ENCODE data around the gene GLUD1. TPM values are rescaled to one million over a fixed set of nuclear protein-coding genes. Genes with fewer than 3 reads are reported as not detected.
"Not testable (repeated sequence)": the region's sequence is repeated elsewhere in the genome, so short reads cannot be mapped to it uniquely, and the experiment has no call there.

The GLUD1 gene
- total RNA-seq, 1 donor from 2014 or later, result 181 TPM

DNA sequence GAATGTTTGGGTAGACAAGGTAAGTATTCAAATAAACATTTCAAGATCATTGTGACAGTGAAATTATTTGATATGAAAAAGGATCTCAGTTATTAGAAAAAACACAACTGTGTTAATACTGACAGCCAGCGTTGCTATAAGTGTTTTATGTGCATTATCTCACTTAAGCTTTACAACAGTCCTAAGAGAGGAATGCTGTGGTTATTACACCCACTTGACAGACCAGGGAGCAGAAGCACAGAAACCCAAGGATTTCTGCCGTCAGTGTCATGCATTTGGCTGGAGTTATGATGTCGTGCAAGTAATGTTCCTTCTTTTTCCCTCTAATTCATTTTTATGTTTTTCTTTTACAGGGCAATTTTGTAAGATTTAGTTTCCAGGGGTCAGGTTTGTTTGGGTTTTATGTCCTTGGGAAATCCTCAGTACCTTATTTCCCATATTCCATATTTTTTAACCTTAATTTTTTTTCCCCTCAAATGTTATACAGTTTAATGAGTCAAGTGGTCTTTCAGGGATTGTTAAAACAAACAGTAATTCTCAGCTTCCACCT lies 33.0 kb upstream of the GLUD1 start:
- H3K27me3 Mint-ChIP-seq (ENCODE audit: insufficient read depth, low read depth); H4K20me1 ChIP-seq (ENCODE audit: low read depth); H3K4me1 ChIP-seq; H3K27ac Mint-ChIP-seq; DNase-seq (ENCODE audit: low spot score); H3K9ac ChIP-seq; H3K36me3 Mint-ChIP-seq; H3K4me3 ChIP-seq; H2AFZ ChIP-seq (replicated peaks); H3K36me3 ChIP-seq; H3K27me3 ChIP-seq; H3F3A ChIP-seq (ENCODE audit: low read depth); H3K9me3 ChIP-seq (ENCODE audit: low read depth); H3K27ac ChIP-seq; H3K9me3 Mint-ChIP-seq; H3K4me1 Mint-ChIP-seq; H3K4me3 Mint-ChIP-seq; H3K79me2 ChIP-seq (ENCODE audit: low read depth); H3K4me2 ChIP-seq: not testable (repeated sequence)

DNA sequence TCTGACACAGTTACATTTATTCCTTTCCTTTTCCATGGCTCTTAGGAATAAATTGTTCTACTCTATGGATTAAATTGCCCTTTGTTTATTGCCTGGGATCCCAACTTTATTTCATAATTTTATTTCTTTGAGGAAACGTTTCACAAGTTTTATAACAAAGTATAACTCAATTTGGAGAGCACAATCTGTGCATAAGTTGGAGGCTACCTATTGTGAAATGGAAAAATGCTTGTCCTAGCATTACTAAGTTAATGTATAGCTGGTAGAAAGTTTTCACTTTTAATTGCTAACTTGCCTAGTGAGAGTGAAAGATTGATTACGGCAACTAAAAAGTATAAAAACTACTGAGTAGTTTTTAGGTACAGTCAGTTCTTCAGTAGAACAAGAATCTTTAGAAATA lies 32.4 kb upstream of the GLUD1 start:
- H3F3A ChIP-seq (ENCODE audit: low read depth); H3K79me2 ChIP-seq (ENCODE audit: low read depth); H3K27me3 Mint-ChIP-seq (ENCODE audit: insufficient read depth, low read depth); H3K4me3 Mint-ChIP-seq; H3K4me2 ChIP-seq; H3K9ac ChIP-seq; H3K27ac ChIP-seq; DNase-seq (ENCODE audit: low spot score); H3K9me3 Mint-ChIP-seq; H2AFZ ChIP-seq (replicated peaks); H3K27me3 ChIP-seq; H4K20me1 ChIP-seq (ENCODE audit: low read depth); H3K36me3 ChIP-seq; H3K4me1 ChIP-seq; H3K27ac Mint-ChIP-seq; H3K4me1 Mint-ChIP-seq; H3K36me3 Mint-ChIP-seq; H3K9me3 ChIP-seq (ENCODE audit: low read depth); H3K4me3 ChIP-seq: not testable (repeated sequence)

DNA sequence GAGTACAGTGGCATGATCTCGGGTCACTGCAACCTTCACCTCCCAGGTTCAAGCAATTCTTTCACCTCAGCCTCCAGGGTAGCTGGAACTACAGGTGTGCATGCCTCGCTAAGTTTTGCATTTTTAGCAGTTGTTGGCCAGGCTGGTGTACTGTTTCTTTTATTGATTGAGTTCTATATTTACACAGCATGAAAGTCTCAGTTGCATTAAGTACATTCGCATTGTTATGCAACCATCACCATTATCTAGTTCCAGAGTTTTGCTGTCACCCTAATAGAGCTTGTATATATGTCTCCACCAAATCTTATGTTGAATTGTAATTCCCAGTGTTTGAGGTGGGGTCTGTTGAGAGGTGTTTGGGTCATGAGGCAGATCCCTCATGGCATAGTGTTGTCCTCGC lies 28.7 kb upstream of the GLUD1 start:
- H3K9me3 ChIP-seq (ENCODE audit: low read depth); H3K27ac Mint-ChIP-seq; H4K20me1 ChIP-seq (ENCODE audit: low read depth): not testable (repeated sequence)

DNA sequence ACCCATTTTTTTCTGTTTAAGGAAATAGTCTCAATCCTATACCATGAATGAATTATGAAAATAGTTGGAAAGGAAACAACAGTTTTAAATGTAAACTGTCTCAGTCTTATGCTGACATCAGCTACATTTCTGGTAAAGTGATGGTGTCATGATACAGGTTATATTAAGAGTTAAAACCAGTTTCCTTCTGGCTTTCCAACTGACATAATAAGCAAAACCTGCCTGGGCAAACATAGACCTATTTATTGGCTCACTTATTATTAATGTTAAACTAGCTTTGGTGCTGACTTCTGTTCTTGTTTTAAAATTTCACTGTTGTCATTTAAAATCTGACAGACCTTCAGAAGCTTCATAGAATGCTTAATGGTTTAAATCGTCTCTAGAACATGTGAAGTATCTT lies 24.4 kb upstream of the GLUD1 start:
- H3K27ac ChIP-seq; H3K4me3 ChIP-seq; H3K4me2 ChIP-seq; H3K27ac Mint-ChIP-seq; H3F3A ChIP-seq (ENCODE audit: low read depth); H3K27me3 Mint-ChIP-seq (ENCODE audit: insufficient read depth, low read depth); H3K4me3 Mint-ChIP-seq; H3K9ac ChIP-seq; H3K36me3 ChIP-seq; H4K20me1 ChIP-seq (ENCODE audit: low read depth); H3K79me2 ChIP-seq (ENCODE audit: low read depth); H3K4me1 ChIP-seq; H3K36me3 Mint-ChIP-seq; H3K27me3 ChIP-seq; DNase-seq (ENCODE audit: low spot score); H3K9me3 ChIP-seq (ENCODE audit: low read depth); H2AFZ ChIP-seq (replicated peaks); H3K9me3 Mint-ChIP-seq; H3K4me1 Mint-ChIP-seq: not testable (repeated sequence)

More for the DNA sequence above, 28.7 kb upstream of the GLUD1 start:
- H3K4me1 ChIP-seq; H3K4me3 ChIP-seq; H3K4me3 Mint-ChIP-seq; H3K27me3 Mint-ChIP-seq (ENCODE audit: insufficient read depth, low read depth); H3K9me3 Mint-ChIP-seq; H3F3A ChIP-seq (ENCODE audit: low read depth); H3K4me1 Mint-ChIP-seq; H3K79me2 ChIP-seq (ENCODE audit: low read depth); H3K9ac ChIP-seq; DNase-seq (ENCODE audit: low spot score); H3K36me3 ChIP-seq; H3K36me3 Mint-ChIP-seq; H3K4me2 ChIP-seq; H2AFZ ChIP-seq (replicated peaks); H3K27ac ChIP-seq; H3K27me3 ChIP-seq: not testable (repeated sequence)

DNA sequence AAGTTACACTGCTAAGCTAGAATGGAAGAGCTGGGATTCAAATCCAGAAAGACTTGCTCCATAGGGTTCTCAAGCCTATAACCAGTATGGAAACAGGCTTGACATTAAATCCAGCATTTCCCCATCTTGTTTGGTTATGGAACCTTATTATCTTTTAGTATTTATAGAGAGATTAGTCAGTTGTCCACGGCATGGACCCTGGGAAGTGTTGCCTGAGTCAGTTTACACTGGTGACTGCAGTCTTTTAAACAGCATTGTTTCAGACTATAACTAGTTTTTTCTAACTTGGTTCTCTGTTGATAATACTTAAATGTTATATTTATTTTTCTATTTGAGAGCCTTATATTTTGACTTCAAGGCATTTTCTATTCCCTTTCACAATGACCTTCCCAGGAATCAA lies 23.5 kb upstream of the GLUD1 start:
- not testable (repeated sequence) for H3K27ac ChIP-seq; H4K20me1 ChIP-seq (ENCODE audit: low read depth); H3K27ac Mint-ChIP-seq; H3K36me3 ChIP-seq; H3K9ac ChIP-seq; H3K4me3 ChIP-seq; H3K79me2 ChIP-seq (ENCODE audit: low read depth); H3K4me1 ChIP-seq; H3K27me3 Mint-ChIP-seq (ENCODE audit: insufficient read depth, low read depth); DNase-seq (ENCODE audit: low spot score); H3K4me2 ChIP-seq; H3K4me1 Mint-ChIP-seq; H3F3A ChIP-seq (ENCODE audit: low read depth); H3K27me3 ChIP-seq; H3K9me3 ChIP-seq (ENCODE audit: low read depth); H3K4me3 Mint-ChIP-seq; H2AFZ ChIP-seq (replicated peaks); H3K36me3 Mint-ChIP-seq; H3K9me3 Mint-ChIP-seq

DNA sequence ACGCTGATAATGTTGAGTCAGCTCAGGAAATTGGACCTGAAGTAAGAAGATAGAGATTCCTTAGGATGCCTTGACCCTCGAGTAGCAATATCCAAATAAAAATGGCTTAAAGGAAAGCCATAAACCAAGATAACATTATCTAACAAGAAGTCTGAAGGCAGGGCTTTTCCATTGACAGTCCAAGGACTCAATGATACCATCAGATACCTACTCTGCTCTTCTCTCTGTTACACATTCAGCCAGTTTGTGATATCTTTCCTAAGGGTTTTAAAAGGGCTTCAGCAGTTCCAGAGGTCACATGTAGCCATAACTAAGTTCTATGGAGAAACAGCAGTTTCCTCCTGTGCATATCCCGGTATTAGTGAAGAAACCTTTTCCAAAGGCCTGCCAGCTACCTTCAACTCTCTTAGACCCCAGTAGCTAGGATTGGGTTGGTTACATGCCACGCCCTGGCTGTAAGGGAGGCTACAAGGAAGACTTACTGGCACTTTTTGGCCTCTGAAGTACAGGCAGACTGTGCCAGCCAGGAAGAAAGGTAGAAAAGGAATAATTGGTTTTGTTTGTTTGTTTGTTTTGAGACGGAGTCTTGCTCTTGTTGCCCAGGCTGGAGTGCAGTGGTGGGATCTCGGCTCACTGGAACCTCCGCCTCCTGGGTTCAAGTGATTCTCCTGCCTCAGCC lies 10.9 kb upstream of the GLUD1 start:
- no peak overlapping the region for H3K27ac ChIP-seq
- no peaks in the 10 kb centered on the region for H3K4me1 ChIP-seq
- no peak overlapping the region for H2AFZ ChIP-seq (replicated peaks)
- TF ChIP-seq, protein P1, sequence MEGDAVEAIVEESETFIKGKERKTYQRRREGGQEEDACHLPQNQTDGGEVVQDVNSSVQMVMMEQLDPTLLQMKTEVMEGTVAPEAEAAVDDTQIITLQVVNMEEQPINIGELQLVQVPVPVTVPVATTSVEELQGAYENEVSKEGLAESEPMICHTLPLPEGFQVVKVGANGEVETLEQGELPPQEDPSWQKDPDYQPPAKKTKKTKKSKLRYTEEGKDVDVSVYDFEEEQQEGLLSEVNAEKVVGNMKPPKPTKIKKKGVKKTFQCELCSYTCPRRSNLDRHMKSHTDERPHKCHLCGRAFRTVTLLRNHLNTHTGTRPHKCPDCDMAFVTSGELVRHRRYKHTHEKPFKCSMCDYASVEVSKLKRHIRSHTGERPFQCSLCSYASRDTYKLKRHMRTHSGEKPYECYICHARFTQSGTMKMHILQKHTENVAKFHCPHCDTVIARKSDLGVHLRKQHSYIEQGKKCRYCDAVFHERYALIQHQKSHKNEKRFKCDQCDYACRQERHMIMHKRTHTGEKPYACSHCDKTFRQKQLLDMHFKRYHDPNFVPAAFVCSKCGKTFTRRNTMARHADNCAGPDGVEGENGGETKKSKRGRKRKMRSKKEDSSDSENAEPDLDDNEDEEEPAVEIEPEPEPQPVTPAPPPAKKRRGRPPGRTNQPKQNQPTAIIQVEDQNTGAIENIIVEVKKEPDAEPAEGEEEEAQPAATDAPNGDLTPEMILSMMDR (IDR thresholded peaks at IDR 0.05), result no peak
- TF ChIP-seq EZH2 (IDR thresholded peaks at IDR 0.05) (no peak), EZH2phosphoT487 (IDR thresholded peaks at IDR 0.05) (no peak)
- H3K79me2 ChIP-seq (ENCODE audit: low read depth), result peaks cover 13% of the 10 kb centered on the region
- peaks cover 6% of the 10 kb centered on the region for H3K36me3 ChIP-seq
- peaks cover 3% of the 10 kb centered on the region for H4K20me1 ChIP-seq (ENCODE audit: low read depth)
- Mint-ChIP-seq H3K4me3 (no peak overlapping the region), H3K9me3 (no peaks in the 10 kb centered on the region), H3K27ac (no peak overlapping the region), H3K4me1 (no peaks in the 10 kb centered on the region), H3K27me3 (ENCODE audit: insufficient read depth, low read depth) (no peaks in the 10 kb centered on the region), H3K36me3 (peaks cover 18% of the 10 kb centered on the region)
- no peak overlapping the region for H3K4me2 ChIP-seq
- H3F3A ChIP-seq (ENCODE audit: low read depth), result no peaks in the 10 kb centered on the region
- DNase-seq (ENCODE audit: low spot score), result no peak
- H3K9me3 ChIP-seq (ENCODE audit: low read depth), result no peaks in the 10 kb centered on the region
- no peak overlapping the region for H3K9ac ChIP-seq
- H3K4me3 ChIP-seq, result no peak overlapping the region
- no peaks in the 10 kb centered on the region for H3K27me3 ChIP-seq

DNA sequence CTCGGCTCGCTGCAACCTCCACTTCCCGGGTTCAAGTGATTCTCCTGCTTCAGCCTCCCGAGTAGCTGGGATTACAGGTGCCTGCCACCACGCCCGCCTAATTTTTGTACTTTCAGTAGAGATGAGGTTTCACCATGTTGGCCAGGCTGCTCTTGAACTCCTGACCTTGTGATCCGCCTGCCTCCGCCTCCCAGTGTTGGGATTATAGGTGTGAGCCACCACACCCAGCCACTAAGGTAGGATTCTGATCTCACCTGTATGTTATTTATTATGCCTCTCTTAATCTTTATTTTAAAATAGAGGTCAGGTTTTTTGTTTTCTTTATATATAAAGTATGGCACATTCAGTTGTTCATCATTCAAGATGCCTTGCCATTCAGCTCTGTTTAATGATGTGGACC lies 10.1 kb upstream of the GLUD1 start:
- not testable (repeated sequence) for H3K4me2 ChIP-seq; H3K9me3 Mint-ChIP-seq; H3K4me3 ChIP-seq; H3K27me3 ChIP-seq; H3K27ac Mint-ChIP-seq; H3K36me3 ChIP-seq; H3K4me1 Mint-ChIP-seq; DNase-seq (ENCODE audit: low spot score); H2AFZ ChIP-seq (replicated peaks); H3K4me3 Mint-ChIP-seq; H3K9me3 ChIP-seq (ENCODE audit: low read depth); H3K27me3 Mint-ChIP-seq (ENCODE audit: insufficient read depth, low read depth); H4K20me1 ChIP-seq (ENCODE audit: low read depth); H3F3A ChIP-seq (ENCODE audit: low read depth); H3K27ac ChIP-seq; H3K4me1 ChIP-seq; H3K9ac ChIP-seq
- H3K36me3 Mint-ChIP-seq, result peaks cover 24% of the 10 kb centered on the region
- peaks cover 19% of the 10 kb centered on the region for H3K79me2 ChIP-seq (ENCODE audit: low read depth)

All from neural progenitor cell (in vitro differentiated cells).